Gastrocnemius medialis (tissue), 4 donors: Measurements from ENCODE around the gene ENDOD1.

Experiments used
- CTCF ChIP-seq, 5 experiments: fragments of 450-650 bp in 3 of 5; fragments of 200-600 bp in 2 of 5; sonication (generic) in 2 of 5; IDR thresholded peaks in 4 of 5; conservative IDR thresholded peaks in 1 of 5; 1 replicate in 4 of 5; 2 replicates in 1 of 5; pipeline ENCODE4 v1.5.1; 2016 to 2019; ENCODE audit warnings: antibody characterized with exemption in 5 of 5, mild to moderate bottlenecking in 3 of 5, moderate library complexity in 3 of 5
- POLR2A ChIP-seq, 2 donors: fragments of 450-650 bp; IDR thresholded peaks; one replicate each; pipeline ENCODE4 v1.6.1; 2017; ENCODE audit warnings: antibody characterized with exemption in 2 of 2, mild to moderate bottlenecking in 2 of 2, moderate library complexity in 2 of 2

GRCh38 chr11:95057959-95058358, 31.7 kb upstream of the ENDOD1 start:
- TF ChIP-seq POLR2A (IDR thresholded peaks at IDR 0.05) (no peak), CTCF (IDR thresholded peaks at IDR 0.05 in 4 of 5, conservative IDR thresholded peaks at IDR 0.05 in 1 of 5) (no peak)
